ENCODE data around the gene PGP. TPM values are rescaled to one million over a fixed set of nuclear protein-coding genes. Genes with fewer than 3 reads are reported as not detected.
"Not testable (repeated sequence)": the region's sequence is repeated elsewhere in the genome, so short reads cannot be mapped to it uniquely, and the experiment has no call there.

Gene PGP
- total RNA-seq, 1 experiment from 2014 or later: 82.0 TPM

- DNase-seq (ENCODE audit: low spot score): peak; percentile 98
These were observed 8.7 kb upstream of the PGP start, which contains the start of gene E4F1 for GRCh38 chr16:2223221-2223941. Gene E4F1 (plus strand): TSS chr16:2223591. CDS start chr16:2223614, 23 bp downstream.

- no peak for DNase-seq (ENCODE audit: low spot score)
These were observed 1.7 kb upstream of the PGP start for GRCh38 chr16:2216330-2216729.

- DNase-seq (ENCODE audit: low spot score): no peak
These were observed 572 bp downstream of the PGP start for GRCh38 chr16:2213817-2214718.

GRCh38 chr16:2212362-2213324 is 2.0 kb downstream of the PGP start:
- peak; percentile 67 for DNase-seq (ENCODE audit: low spot score)

- DNase-seq (ENCODE audit: low spot score): no peak
These were observed 2.7 kb downstream of the PGP start for GRCh38 chr16:2211923-2212347.

- DNase-seq (ENCODE audit: low spot score): no peak
These were observed 4.0 kb downstream of the PGP start, which contains the start of gene BRICD5 for GRCh38 chr16:2210386-2211365. Gene BRICD5 (minus strand): TSS chr16:2210863. CDS start chr16:2210833, 30 bp downstream.

- DNase-seq (ENCODE audit: low spot score): no peak
These were observed 4.7 kb downstream of the PGP start for GRCh38 chr16:2210009-2210332.

- no peak for DNase-seq (ENCODE audit: low spot score)
These were observed 5.2 kb downstream of the PGP start for GRCh38 chr16:2209258-2210008.

- DNase-seq (ENCODE audit: low spot score): no peak
These were observed 5.9 kb downstream of the PGP start for GRCh38 chr16:2208772-2209171.

GRCh38 chr16:2208308-2208707 is 6.3 kb downstream of the PGP start:
- DNase-seq (ENCODE audit: low spot score): no peak

- DNase-seq (ENCODE audit: low spot score): no peak
These were observed 6.8 kb downstream of the PGP start for GRCh38 chr16:2207872-2208271.

- DNase-seq (ENCODE audit: low spot score): no peak
These were observed 7.7 kb downstream of the PGP start for GRCh38 chr16:2206780-2207433.

- DNase-seq (ENCODE audit: low spot score): no peak
These were observed 8.2 kb downstream of the PGP start for GRCh38 chr16:2206420-2206779.

GRCh38 chr16:2205967-2206313 is 8.7 kb downstream of the PGP start:
- DNase-seq (ENCODE audit: low spot score): no peak

- DNase-seq (ENCODE audit: low spot score): peak; percentile 86
These were observed 9.3 kb downstream of the PGP start, which contains the start of gene MLST8 for GRCh38 chr16:2205104-2205966. Gene MLST8 (plus strand): TSS chr16:2205454. CDS start chr16:2206086, 632 bp downstream.

GRCh38 chr16:2204416-2205103 is 10.1 kb downstream of the PGP start:
- no peak for DNase-seq (ENCODE audit: low spot score)

- not testable (repeated sequence) for DNase-seq (ENCODE audit: low spot score)
These were observed 11.4 kb downstream of the PGP start for GRCh38 chr16:2203119-2203688.
